HCT116 (cell line): Measurements from ENCODE around the gene SEMA5A.

ENCODE experiments used
- CEBPB ChIP-seq: IDR thresholded peaks from 2 replicates; pipeline ENCODE4 v1.6.1; 2012; ENCODE audit warnings: low read depth
- EZH2 ChIP-seq: fragments of 200-600 bp; sonication (generic); IDR thresholded peaks from 2 replicates; pipeline ENCODE4 v1.6.1; 2017; ENCODE audit warnings: antibody characterized with exemption, mixed run types
- EZH2phosphoT487 ChIP-seq: fragments of 200-600 bp; IDR thresholded peaks from 2 replicates; pipeline ENCODE4 v1.6.1; 2018; ENCODE audit warnings: antibody characterized with exemption, borderline replicate concordance
- POLR2A ChIP-seq: IDR thresholded peaks from 2 replicates; pipeline ENCODE4 v1.7.0; 2011; ENCODE audit warnings: borderline replicate concordance; ENCODE audit not compliant: insufficient read depth, insufficient read length; ENCODE audit errors: extremely low read depth
- TCF7L2 ChIP-seq: IDR thresholded peaks from 2 replicates; pipeline ENCODE4 v1.7.0; 2011; ENCODE audit warnings: borderline replicate concordance, inconsistent platforms; ENCODE audit not compliant: insufficient read depth, insufficient read length; ENCODE audit errors: extremely low read depth
- TF ChIP-seq, protein P1 (sequence below), 3 experiments: fragments of 200-600 bp in 1 of 3; sonication (generic) in 1 of 3; IDR thresholded peaks in 2 of 3; conservative IDR thresholded peaks in 1 of 3; 2 replicates each; pipeline ENCODE4 v1.5.1; 2012 to 2017; ENCODE audit warnings: low read depth in 2 of 3, low read length in 2 of 3, antibody characterized with exemption in 1 of 3, borderline replicate concordance in 1 of 3, control low read depth in 1 of 3, mild to moderate bottlenecking in 1 of 3, mixed read lengths in 1 of 3, mixed run types in 1 of 3, moderate library complexity in 1 of 3; ENCODE audit not compliant: insufficient read depth in 1 of 3
- TF ChIP-seq, protein P2 (sequence below): IDR thresholded peaks from 2 replicates; pipeline ENCODE4 v1.6.1; 2012
- TF ChIP-seq, protein P3 (sequence below): IDR thresholded peaks from 2 replicates; pipeline ENCODE4 v1.6.1; 2012

DNA sequence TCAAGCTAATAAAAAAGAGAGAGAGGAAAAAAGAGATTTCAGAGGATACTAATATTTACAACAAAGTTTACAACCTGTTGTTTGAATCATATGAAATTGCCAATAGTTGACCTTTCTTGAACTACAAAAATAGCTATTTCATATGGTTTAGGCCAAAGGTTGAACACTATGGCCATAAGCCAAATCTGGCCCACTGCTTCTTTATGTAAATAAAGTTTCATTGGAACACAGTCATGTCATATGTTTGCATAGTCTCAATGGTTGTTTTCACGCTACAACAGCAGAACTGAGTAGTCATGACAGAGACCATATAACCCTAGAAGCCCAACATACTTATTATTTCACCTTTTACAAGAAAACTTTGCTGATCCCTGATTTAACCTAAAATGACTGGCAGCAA lies 20.9 kb downstream of the SEMA5A start:
- TF ChIP-seq EZH2: no peak
- TF ChIP-seq CEBPB: no peak
- no peak for TF ChIP-seq TCF7L2
- TF ChIP-seq, protein P1, sequence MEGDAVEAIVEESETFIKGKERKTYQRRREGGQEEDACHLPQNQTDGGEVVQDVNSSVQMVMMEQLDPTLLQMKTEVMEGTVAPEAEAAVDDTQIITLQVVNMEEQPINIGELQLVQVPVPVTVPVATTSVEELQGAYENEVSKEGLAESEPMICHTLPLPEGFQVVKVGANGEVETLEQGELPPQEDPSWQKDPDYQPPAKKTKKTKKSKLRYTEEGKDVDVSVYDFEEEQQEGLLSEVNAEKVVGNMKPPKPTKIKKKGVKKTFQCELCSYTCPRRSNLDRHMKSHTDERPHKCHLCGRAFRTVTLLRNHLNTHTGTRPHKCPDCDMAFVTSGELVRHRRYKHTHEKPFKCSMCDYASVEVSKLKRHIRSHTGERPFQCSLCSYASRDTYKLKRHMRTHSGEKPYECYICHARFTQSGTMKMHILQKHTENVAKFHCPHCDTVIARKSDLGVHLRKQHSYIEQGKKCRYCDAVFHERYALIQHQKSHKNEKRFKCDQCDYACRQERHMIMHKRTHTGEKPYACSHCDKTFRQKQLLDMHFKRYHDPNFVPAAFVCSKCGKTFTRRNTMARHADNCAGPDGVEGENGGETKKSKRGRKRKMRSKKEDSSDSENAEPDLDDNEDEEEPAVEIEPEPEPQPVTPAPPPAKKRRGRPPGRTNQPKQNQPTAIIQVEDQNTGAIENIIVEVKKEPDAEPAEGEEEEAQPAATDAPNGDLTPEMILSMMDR (IDR thresholded peaks at IDR 0.05 in 2 of 3, conservative IDR thresholded peaks at IDR 0.05 in 1 of 3; ENCODE audit: borderline replicate concordance in 1 of 3, insufficient read depth in 1 of 3, low read depth in 2 of 3, low read length in 2 of 3): no peak
- TF ChIP-seq POLR2A: no peak
- TF ChIP-seq EZH2phosphoT487: no peak
- TF ChIP-seq, protein P2, sequence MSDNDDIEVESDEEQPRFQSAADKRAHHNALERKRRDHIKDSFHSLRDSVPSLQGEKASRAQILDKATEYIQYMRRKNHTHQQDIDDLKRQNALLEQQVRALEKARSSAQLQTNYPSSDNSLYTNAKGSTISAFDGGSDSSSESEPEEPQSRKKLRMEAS: no peak
- TF ChIP-seq, protein P3, sequence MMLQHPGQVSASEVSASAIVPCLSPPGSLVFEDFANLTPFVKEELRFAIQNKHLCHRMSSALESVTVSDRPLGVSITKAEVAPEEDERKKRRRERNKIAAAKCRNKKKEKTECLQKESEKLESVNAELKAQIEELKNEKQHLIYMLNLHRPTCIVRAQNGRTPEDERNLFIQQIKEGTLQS: no peak
